ENCODE measurements around the gene ROCK2. TPM values are rescaled to one million over a fixed set of nuclear protein-coding genes. Genes with fewer than 3 reads are reported as not detected.

ROCK2 gene
- total RNA-seq, 2 donors from 2014 or later, result 62.7 to 80.9 TPM

GRCh38 chr2:11299439-11299838, 45.0 kb downstream of the ROCK2 start:
- intact Hi-C loops (cut with DNase I), result no loop called here
- Histone ChIP-seq H3K27me3 (no peaks in the 10 kb centered on the region), H3K9ac (ENCODE audit: low read depth in 2 of 2, low read length in 2 of 2) (no peak overlapping the region), H3K4me1 (no peaks in the 10 kb centered on the region), H3K4me3 (no peak overlapping the region), H3K27ac (no peak overlapping the region), H3K36me3 (no peaks in the 10 kb centered on the region), H3K9me3 (no peaks in the 10 kb centered on the region)
- no peak for DNase-seq
- TF ChIP-seq CTCF (IDR thresholded peaks at IDR 0.05), result no peak

GRCh38 chr2:11298592-11298991, 45.8 kb downstream of the ROCK2 start:
- intact Hi-C loops (cut with DNase I), result no loop called here
- Histone ChIP-seq H3K36me3 (no peaks in the 10 kb centered on the region), H3K27me3 (no peaks in the 10 kb centered on the region), H3K4me1 (no peaks in the 10 kb centered on the region), H3K4me3 (no peak overlapping the region), H3K9ac (ENCODE audit: low read depth in 2 of 2, low read length in 2 of 2) (no peak overlapping the region), H3K27ac (no peak overlapping the region), H3K9me3 (no peaks in the 10 kb centered on the region)
- no peak for DNase-seq
- TF ChIP-seq CTCF (IDR thresholded peaks at IDR 0.05), result no peak

- DNase-seq, result no peak
- no peak overlapping the region for H3K4me3 ChIP-seq
- H3K9me3 ChIP-seq, result no peaks in the 10 kb centered on the region
- no peak overlapping the region for H3K9ac ChIP-seq (ENCODE audit: low read depth in 2 of 2, low read length in 2 of 2)
- H3K36me3 ChIP-seq, result no peaks in the 10 kb centered on the region
- intact Hi-C loops (cut with DNase I), result no loop called here
- TF ChIP-seq CTCF (IDR thresholded peaks at IDR 0.05), result no peak
- no peak overlapping the region for H3K27ac ChIP-seq
- H3K27me3 ChIP-seq, result no peaks in the 10 kb centered on the region
- no peaks in the 10 kb centered on the region for H3K4me1 ChIP-seq
These were observed 48.0 kb downstream of the ROCK2 start for GRCh38 chr2:11296401-11296800.

- H3K27me3 ChIP-seq, result no peaks in the 10 kb centered on the region
- intact Hi-C loops (cut with DNase I), result no loop called here
- H3K4me3 ChIP-seq, result no peak overlapping the region
- DNase-seq, result no peak
- H3K9me3 ChIP-seq, result no peaks in the 10 kb centered on the region
- H3K9ac ChIP-seq (ENCODE audit: low read depth in 2 of 2, low read length in 2 of 2), result no peak overlapping the region
- H3K4me1 ChIP-seq, result no peaks in the 10 kb centered on the region
- TF ChIP-seq CTCF (IDR thresholded peaks at IDR 0.05), result no peak
- H3K27ac ChIP-seq, result no peak overlapping the region
- no peaks in the 10 kb centered on the region for H3K36me3 ChIP-seq
These were observed 51.8 kb downstream of the ROCK2 start for GRCh38 chr2:11292464-11293255.

- Histone ChIP-seq H3K4me1 (no peaks in the 10 kb centered on the region), H3K4me3 (no peak overlapping the region), H3K27ac (no peak overlapping the region), H3K36me3 (no peaks in the 10 kb centered on the region), H3K9ac (ENCODE audit: low read depth in 2 of 2, low read length in 2 of 2) (no peak overlapping the region), H3K9me3 (no peaks in the 10 kb centered on the region), H3K27me3 (no peaks in the 10 kb centered on the region)
- intact Hi-C loops (cut with DNase I), result no loop called here
- no peak for TF ChIP-seq CTCF (IDR thresholded peaks at IDR 0.05)
- no peak for DNase-seq
These were observed 53.7 kb downstream of the ROCK2 start for GRCh38 chr2:11290713-11291112.

Data from colonic mucosa (tissue), 4 donors.